ENCODE data around the gene CLK3. TPM values are rescaled to one million over a fixed set of nuclear protein-coding genes. Genes with fewer than 3 reads are reported as not detected.
"Not testable (repeated sequence)": the region's sequence is repeated elsewhere in the genome, so short reads cannot be mapped to it uniquely, and the experiment has no call there.

The CLK3 gene
- total RNA-seq, 4 donors from 2014 or later = 46.8 to 105 (median 58.0) TPM

DNA sequence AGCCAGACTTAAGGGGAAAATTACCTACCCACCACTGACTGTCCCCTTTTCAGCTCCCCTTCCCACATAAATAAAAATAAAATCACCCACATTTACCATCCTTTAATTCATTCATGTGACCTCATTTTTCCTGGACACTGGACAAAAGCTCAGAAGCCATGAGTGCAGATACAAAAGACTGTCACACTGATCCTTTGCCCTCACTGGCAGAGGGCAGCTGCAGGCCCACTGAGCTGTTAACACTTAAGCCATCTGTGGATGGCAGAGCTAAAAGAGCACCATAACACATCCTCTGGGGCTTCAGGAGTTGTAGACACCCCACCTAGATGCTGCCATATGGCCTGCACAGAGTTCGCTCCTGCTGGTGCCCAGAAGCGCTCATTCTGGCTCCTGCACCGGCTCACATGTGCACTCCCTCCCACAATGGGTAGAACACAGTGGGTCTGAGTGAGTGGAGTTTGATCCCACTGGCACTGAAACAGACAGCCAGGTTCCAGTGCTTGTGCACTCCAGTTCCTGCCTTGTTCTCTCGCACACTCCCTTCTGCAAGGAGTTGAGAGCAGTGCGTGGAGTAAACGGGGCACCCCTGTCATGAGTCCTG lies 41.4 kb downstream of the CLK3 start:
- TF ChIP-seq, protein P1, sequence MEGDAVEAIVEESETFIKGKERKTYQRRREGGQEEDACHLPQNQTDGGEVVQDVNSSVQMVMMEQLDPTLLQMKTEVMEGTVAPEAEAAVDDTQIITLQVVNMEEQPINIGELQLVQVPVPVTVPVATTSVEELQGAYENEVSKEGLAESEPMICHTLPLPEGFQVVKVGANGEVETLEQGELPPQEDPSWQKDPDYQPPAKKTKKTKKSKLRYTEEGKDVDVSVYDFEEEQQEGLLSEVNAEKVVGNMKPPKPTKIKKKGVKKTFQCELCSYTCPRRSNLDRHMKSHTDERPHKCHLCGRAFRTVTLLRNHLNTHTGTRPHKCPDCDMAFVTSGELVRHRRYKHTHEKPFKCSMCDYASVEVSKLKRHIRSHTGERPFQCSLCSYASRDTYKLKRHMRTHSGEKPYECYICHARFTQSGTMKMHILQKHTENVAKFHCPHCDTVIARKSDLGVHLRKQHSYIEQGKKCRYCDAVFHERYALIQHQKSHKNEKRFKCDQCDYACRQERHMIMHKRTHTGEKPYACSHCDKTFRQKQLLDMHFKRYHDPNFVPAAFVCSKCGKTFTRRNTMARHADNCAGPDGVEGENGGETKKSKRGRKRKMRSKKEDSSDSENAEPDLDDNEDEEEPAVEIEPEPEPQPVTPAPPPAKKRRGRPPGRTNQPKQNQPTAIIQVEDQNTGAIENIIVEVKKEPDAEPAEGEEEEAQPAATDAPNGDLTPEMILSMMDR (IDR thresholded peaks at IDR 0.05) = no peak
- peaks cover 0 to 36% (median 0%) of the 10 kb centered on the region in 3 donors for H3K36me3 ChIP-seq
- no peak overlapping the region for H3K4me3 ChIP-seq
- H3K9me3 ChIP-seq = no peaks in the 10 kb centered on the region
- no peaks in the 10 kb centered on the region for H3K27me3 ChIP-seq
- H3K4me1 ChIP-seq = peaks cover 0 to 39% (median 17%) of the 10 kb centered on the region in 3 donors
- WGBS, 2 donors = 97 to 100% methylated on average over 4 to 5 of the region's 6 CpGs
- intact Hi-C loops (cut with DNase I) = no loop called here
- DNase-seq = no peak
- H3K27ac ChIP-seq = no peak overlapping the region

DNA sequence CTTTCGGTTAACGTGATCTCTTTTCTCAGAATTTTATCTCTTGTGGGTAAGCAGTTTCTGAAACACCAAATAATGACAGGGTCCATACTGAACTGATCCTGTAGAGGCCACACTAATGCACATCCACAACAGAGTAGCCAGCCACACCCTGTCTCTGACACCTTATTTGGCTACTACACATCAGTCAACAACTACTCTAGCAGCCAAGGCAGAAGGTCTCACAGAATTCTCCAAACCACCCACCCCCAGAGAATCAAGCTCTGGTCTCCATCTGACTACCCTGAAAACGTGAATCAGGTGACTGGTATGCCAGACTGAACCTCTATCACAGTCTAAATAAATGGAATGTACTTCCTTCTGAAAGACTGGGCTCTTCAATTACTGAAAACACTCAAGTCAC lies 42.2 kb downstream of the CLK3 start:
- 81 to 96% methylated on average over 2 to 3 of the region's 3 CpGs for WGBS, 2 donors
- no peak for DNase-seq
- TF ChIP-seq, protein P1 (IDR thresholded peaks at IDR 0.05) = no peak
- no peak for TF ChIP-seq POLR2A (IDR thresholded peaks at IDR 0.05)
- Histone ChIP-seq H3K4me1 (peaks cover 0 to 37% (median 17%) of the 10 kb centered on the region in 3 donors), H3K36me3 (peaks cover 0 to 28% (median 0%) of the 10 kb centered on the region in 3 donors), H3K27me3 (no peaks in the 10 kb centered on the region), H3K27ac (no peak overlapping the region), H3K9me3 (no peaks in the 10 kb centered on the region), H3K4me3 (no peak overlapping the region)
- intact Hi-C loops (cut with DNase I) = no loop called here

DNA sequence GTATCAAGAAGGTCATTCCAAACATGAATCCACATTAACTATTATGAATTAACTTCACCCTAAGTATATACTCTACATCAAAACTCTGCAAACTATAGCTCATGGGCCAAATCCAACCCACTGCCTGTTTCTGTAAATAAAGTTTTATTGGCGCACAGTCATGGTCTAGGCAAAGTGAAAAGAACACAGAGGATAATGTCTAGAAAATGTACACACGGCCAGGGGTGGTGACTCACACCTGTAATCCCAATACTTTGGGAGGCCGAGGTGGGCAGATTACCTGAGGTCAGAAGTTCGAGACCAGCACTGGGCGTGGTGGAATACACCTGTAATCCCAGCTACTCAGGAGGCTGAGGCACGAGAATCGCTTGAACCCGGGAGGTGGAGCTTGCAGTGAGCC lies 45.6 kb downstream of the CLK3 start:
- H3K27me3 ChIP-seq; H3K36me3 ChIP-seq; intact Hi-C loops (cut with DNase I); H3K27ac ChIP-seq; H3K4me3 ChIP-seq; DNase-seq; H3K9me3 ChIP-seq: not testable (repeated sequence)
- 62 to 78% methylated on average over 4 to 6 of the region's 8 CpGs for WGBS, 2 donors
- peaks cover 6 to 38% (median 19%) of the 10 kb centered on the region in 3 donors for H3K4me1 ChIP-seq

DNA sequence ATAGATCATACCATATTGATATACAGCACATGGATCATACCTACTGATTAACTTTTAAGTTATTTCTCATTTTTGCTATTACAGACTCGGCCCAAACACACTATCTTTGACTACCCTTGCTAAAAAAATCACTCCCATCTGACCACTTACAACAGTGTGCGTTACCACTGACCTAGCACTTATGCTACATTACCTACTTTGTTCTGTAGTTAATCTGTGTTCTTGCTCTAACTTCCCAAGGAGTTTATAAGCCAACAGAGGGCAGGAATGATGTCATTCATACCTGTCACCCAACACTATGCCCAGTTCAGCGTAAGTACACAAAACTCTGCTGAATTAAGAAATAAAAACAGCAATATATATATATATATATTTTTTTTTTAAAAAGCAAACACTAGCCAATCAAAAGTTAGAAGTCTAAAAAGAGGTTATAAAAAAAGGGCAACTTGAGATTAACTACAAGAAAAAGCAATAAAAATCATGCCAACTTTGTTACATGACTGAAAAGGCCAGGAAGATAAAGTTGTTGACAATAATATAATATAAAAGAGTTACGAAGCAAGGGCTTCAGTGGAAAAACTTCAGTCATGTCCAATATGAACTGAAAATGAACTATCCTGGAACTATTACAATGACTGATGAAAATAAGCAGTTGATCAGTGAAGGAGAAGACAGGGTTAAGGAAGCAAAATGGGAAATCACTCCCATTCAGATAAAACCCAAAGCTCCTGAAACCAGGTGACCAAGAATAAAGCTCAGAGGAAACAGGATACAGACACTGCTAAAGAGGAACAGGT lies 46.6 kb downstream of the CLK3 start:
- Histone ChIP-seq H3K9me3 (no peaks in the 10 kb centered on the region), H3K4me1 (peaks cover 6 to 35% (median 19%) of the 10 kb centered on the region in 3 donors), H3K4me3 (no peak overlapping the region), H3K27me3 (no peaks in the 10 kb centered on the region), H3K27ac (peak overlapping the region in 3 of 4 donors; percentile 6 to 42 (median 34)), H3K36me3 (no peaks in the 10 kb centered on the region)
- no peak for DNase-seq
- 85 to 91% methylated on average over 4 of the region's 4 CpGs for WGBS, 2 donors
- intact Hi-C loops (cut with DNase I) = no loop called here
- TF ChIP-seq, protein P1 (IDR thresholded peaks at IDR 0.05) = no peak
- no peak for TF ChIP-seq POLR2A (IDR thresholded peaks at IDR 0.05)

- Histone ChIP-seq H3K36me3 (peaks cover 0 to 9% (median 0%) of the 10 kb centered on the region in 3 donors), H3K9me3 (no peaks in the 10 kb centered on the region), H3K27me3 (no peaks in the 10 kb centered on the region), H3K4me1 (peaks cover 6 to 30% (median 19%) of the 10 kb centered on the region in 3 donors), H3K4me3 (no peak overlapping the region), H3K27ac (peak overlapping the region in 3 of 4 donors; percentile 31 to 72 (median 42))
- no peak for DNase-seq
- intact Hi-C loops (cut with DNase I) = no loop called here
- TF ChIP-seq, protein P1 (IDR thresholded peaks at IDR 0.05) = no peak
- TF ChIP-seq POLR2A (IDR thresholded peaks at IDR 0.05) = no peak
- WGBS, 2 donors = 83 to 90% methylated on average over 8 of the region's 8 CpGs
Observed at GRCh38 chr15:74663303-74664027, 47.8 kb downstream of the CLK3 start.

All from esophagus squamous epithelium (tissue), 5 donors.